HepG2 (cell line): ENCODE data around the gene CYB561. TPM values are rescaled to one million over a fixed set of nuclear protein-coding genes. Genes with fewer than 3 reads are reported as not detected.

ENCODE experiments used
- GTF2F1 ChIP-seq: fragments of 150-350 bp; IDR thresholded peaks from 2 replicates; pipeline ENCODE4 v1.6.1; 2014; ENCODE audit warnings: low read length
- KLF9 ChIP-seq: IDR thresholded peaks from 2 replicates; pipeline ENCODE4 v1.6.1; 2016; ENCODE audit warnings: low read depth
- MAFG ChIP-seq: sonication (generic); formaldehyde crosslinking; IDR thresholded peaks from 2 replicates; pipeline ENCODE4 v1.5.1; 2020; ENCODE audit warnings: mild to moderate bottlenecking, missing genetic modification reagents
- MTF2 ChIP-seq: sonication (generic); formaldehyde crosslinking; IDR thresholded peaks from 2 replicates; pipeline ENCODE4 v1.5.0; 2020; ENCODE audit warnings: missing genetic modification reagents, borderline replicate concordance
- PAF1 ChIP-seq: IDR thresholded peaks from 2 replicates; pipeline ENCODE4 v1.6.1; 2016; ENCODE audit warnings: missing genetic modification reagents, missing compliant biosample characterization
- PPARG ChIP-seq: conservative IDR thresholded peaks from 2 replicates; pipeline ENCODE4 v1.6.1; 2016; ENCODE audit warnings: missing biosample characterization, missing genetic modification reagents
- SNAI1 ChIP-seq: sonication (generic); formaldehyde crosslinking; IDR thresholded peaks from 2 replicates; pipeline ENCODE4 v1.5.0; 2020; ENCODE audit warnings: mild to moderate bottlenecking, missing genetic modification reagents, borderline replicate concordance
- TBP ChIP-seq: sonication (generic); formaldehyde crosslinking; IDR thresholded peaks from 2 replicates; pipeline ENCODE4 v1.5.0; 2020; ENCODE audit warnings: missing genetic modification reagents
- WIZ ChIP-seq: sonication (generic); formaldehyde crosslinking; IDR thresholded peaks from 2 replicates; pipeline ENCODE4 v1.5.1; 2020; ENCODE audit warnings: mild to moderate bottlenecking, missing genetic modification reagents
- ZBTB39 ChIP-seq: sonication (generic); formaldehyde crosslinking; IDR thresholded peaks from 2 replicates; pipeline ENCODE4 v1.5.0; 2020; ENCODE audit warnings: missing genetic modification reagents
- ZBTB40 ChIP-seq, 2 experiments: fragments of 450-650 bp in 1 of 2; sonication (generic) in 1 of 2; formaldehyde crosslinking in 1 of 2; IDR thresholded peaks; 2 replicates each; pipeline versions ENCODE4 v1.6.1 to v1.8.0; 2016 to 2022; ENCODE audit warnings: antibody characterized with exemption in 1 of 2, mild to moderate bottlenecking in 1 of 2, missing genetic modification reagents in 1 of 2
- ZFP1 ChIP-seq: IDR thresholded peaks from 2 replicates; pipeline ENCODE4 v1.6.1; 2016
- ZNF138 ChIP-seq: sonication (generic); formaldehyde crosslinking; IDR thresholded peaks from 2 replicates; pipeline ENCODE4 v1.5.0; 2020; ENCODE audit warnings: mild to moderate bottlenecking, low read depth, missing genetic modification reagents
- ZNF18 ChIP-seq: sonication (generic); formaldehyde crosslinking; IDR thresholded peaks from 2 replicates; pipeline ENCODE4 v1.8.0; 2022; ENCODE audit warnings: mild to moderate bottlenecking, missing genetic modification reagents; ENCODE audit not compliant: insufficient replicate concordance
- ZNF44 ChIP-seq: sonication (generic); formaldehyde crosslinking; IDR thresholded peaks from 2 replicates; pipeline ENCODE4 v1.5.1; 2020; ENCODE audit warnings: mild to moderate bottlenecking, missing genetic modification reagents
- ZNF530 ChIP-seq: sonication (generic); formaldehyde crosslinking; IDR thresholded peaks from 2 replicates; pipeline ENCODE4 v1.5.0; 2020; ENCODE audit warnings: low read depth, mild to moderate bottlenecking, missing genetic modification reagents
- ZNF772 ChIP-seq: sonication (generic); formaldehyde crosslinking; IDR thresholded peaks from 2 replicates; pipeline ENCODE4 v1.5.0; 2020; ENCODE audit warnings: mild to moderate bottlenecking, missing genetic modification reagents
- ZSCAN25 ChIP-seq: sonication (generic); formaldehyde crosslinking; IDR thresholded peaks from 2 replicates; pipeline ENCODE4 v1.8.0; 2022; ENCODE audit warnings: mild to moderate bottlenecking, missing genetic modification reagents
- polyA plus RNA-seq, 8 experiments: library from polyadenylated mRNA; depleted of rRNA in 3 of 8; stranded (reverse) in 7 of 8; unstranded in 1 of 8; fragments of >200 nt; fragmentation: Illumina TruSeq in 4 of 8; extraction: Trizol in 4 of 8; gene quantifications; 2 replicates each; pipeline versions ENCODE4 v1.2.1 to v1.2.3, GENCODE V29; 2011 to 2016; ENCODE audit warnings: low read depth in 4 of 8, missing spikeins in 1 of 8, mixed read lengths in 1 of 8; ENCODE audit not compliant: insufficient read depth in 1 of 8
- total RNA-seq, 5 experiments: library from RNA; depleted of rRNA; stranded (reverse); fragments of >200 nt; fragmentation: Illumina TruSeq; extraction: Trizol; gene quantifications; 2 replicates each; pipeline ENCODE4 v1.2.3, GENCODE V29; 2016; ENCODE audit warnings: low read depth in 1 of 5

The CYB561 gene
- total and polyA plus RNA-seq, 2 of the 13 experiments (the other 11 are each of a cell fraction or from before 2014, with no cell fraction given) = 1.5 to 6.7 TPM

GRCh38 chr17:63406689-63407330 lies 39.3 kb downstream of the CYB561 start (continued):
- TF ChIP-seq ZSCAN25 (CRISPR knock-in tag) = peak; percentile 35; the same call in 1 of the 2 replicates
- no peak for TF ChIP-seq ZNF772
- no peak for TF ChIP-seq ZFP1 (CRISPR knock-in tag)
- TF ChIP-seq SNAI1 (CRISPR knock-in tag) = no peak
- peak; percentile 63; the same call in 1 of the 2 replicates for TF ChIP-seq MTF2 (CRISPR knock-in tag)
- no peak for TF ChIP-seq ZBTB40 (IDR thresholded peaks at IDR 0.05)
- no peak for TF ChIP-seq ZBTB40 (CRISPR knock-in tag; IDR thresholded peaks at IDR 0.05)
- no peak for TF ChIP-seq ZBTB39 (CRISPR knock-in tag)
- TF ChIP-seq ZNF18 (CRISPR knock-in tag) = no peak
- no peak for TF ChIP-seq PAF1
- TF ChIP-seq MAFG (CRISPR knock-in tag) = no peak
- no peak for TF ChIP-seq WIZ
- no peak for TF ChIP-seq ZNF138 (CRISPR knock-in tag)
- TF ChIP-seq TBP (CRISPR knock-in tag) = no peak
- no peak for TF ChIP-seq ZNF530
- no peak for TF ChIP-seq GTF2F1
- TF ChIP-seq KLF9 = no peak
- TF ChIP-seq PPARG (CRISPR knock-in tag) = peak; percentile 34; the same call in 1 of the 2 replicates
- no peak for TF ChIP-seq ZNF44 (CRISPR knock-in tag)
